SJCRH30 (cell line): Measurements from ENCODE around the gene AMIGO1. TPM values are rescaled to one million over a fixed set of nuclear protein-coding genes. Genes with fewer than 3 reads are reported as not detected.

Experiments
- DNase-seq, 2 experiments: peaks; one replicate each; pipeline ENCODE4 v3.0.0-alpha.2; 2015 to 2020
- H3K27ac ChIP-seq: fragments of 250-450 bp; sonication (Bioruptor Pico); 2 replicates; pipeline ENCODE4 v1.5.1; 2020; ENCODE audit warnings: mild to moderate bottlenecking, moderate library complexity
- H3K27me3 ChIP-seq: fragments of 250-450 bp; sonication (Bioruptor Pico); 2 replicates; pipeline ENCODE4 v1.5.1; 2020; ENCODE audit warnings: mild to moderate bottlenecking, moderate library complexity
- H3K36me3 ChIP-seq: fragments of 250-450 bp; sonication (Bioruptor Pico); 2 replicates; pipeline ENCODE4 v1.5.1; 2020; ENCODE audit warnings: mild to moderate bottlenecking, moderate library complexity
- H3K4me1 ChIP-seq: fragments of 250-450 bp; sonication (Bioruptor Pico); 2 replicates; pipeline ENCODE4 v1.5.1; 2020; ENCODE audit warnings: mild to moderate bottlenecking, moderate library complexity
- H3K4me3 ChIP-seq: fragments of 250-450 bp; sonication (Bioruptor Pico); 2 replicates; pipeline ENCODE4 v1.5.1; 2020; ENCODE audit warnings: mild to moderate bottlenecking, moderate library complexity
- H3K9me3 ChIP-seq: fragments of 250-450 bp; sonication (Bioruptor Pico); replicated peaks from 2 replicates; pipeline ENCODE4 v1.5.1; 2020; ENCODE audit warnings: mild to moderate bottlenecking, moderate library complexity
- total RNA-seq: library from RNA; depleted of rRNA; stranded (reverse); fragments of >200 nt; shearing (Covaris generic); gene quantifications from 2 replicates; pipeline ENCODE4 v1.2.3, GENCODE V29; 2014; rRNA removed

AMIGO1 gene
- total RNA-seq: 0.58 and 0.59 TPM in 2 replicates

GRCh38 chr1:109509176-109510134 is at the start of gene AMIGO1:
Gene AMIGO1 (minus strand): TSS chr1:109509727. CDS start chr1:109508912, 815 bp downstream.
- Histone ChIP-seq H3K27ac (no peak within 1 kb of the TSS), H3K4me1 (peaks cover 17% of the 10 kb centered on the region), H3K4me3 (no peak within 1 kb of the TSS), H3K9me3 (no peaks in the 10 kb centered on the region), H3K36me3 (no peaks in the 10 kb centered on the region), H3K27me3 (no peaks in the 10 kb centered on the region)
- no peak for DNase-seq

- H3K9me3 ChIP-seq: no peaks in the 10 kb centered on the region
- no peak overlapping the region for H3K4me3 ChIP-seq
- no peaks in the 10 kb centered on the region for H3K36me3 ChIP-seq
- DNase-seq: no peak
- H3K27me3 ChIP-seq: no peaks in the 10 kb centered on the region
- H3K27ac ChIP-seq: no peak overlapping the region
- H3K4me1 ChIP-seq: no peaks in the 10 kb centered on the region
These were observed 48.0 kb upstream of the AMIGO1 start for GRCh38 chr1:109557520-109557919.

- Histone ChIP-seq H3K4me3 (no peak overlapping the region), H3K36me3 (no peaks in the 10 kb centered on the region), H3K27ac (no peak overlapping the region), H3K4me1 (no peaks in the 10 kb centered on the region), H3K27me3 (no peaks in the 10 kb centered on the region), H3K9me3 (no peaks in the 10 kb centered on the region)
- no peak for DNase-seq
These were observed 47.0 kb upstream of the AMIGO1 start for GRCh38 chr1:109556563-109556962.

GRCh38 chr1:109548321-109549267 is 39.1 kb upstream of the AMIGO1 start, which contains the start of gene GNAI3:
Gene GNAI3 (plus strand): TSS chr1:109548615. CDS start chr1:109548721, 106 bp downstream.
- Histone ChIP-seq H3K27me3 (no peaks in the 10 kb centered on the region), H3K9me3 (no peaks in the 10 kb centered on the region), H3K27ac (peak within 1 kb of the TSS; percentile 52), H3K4me3 (peak within 1 kb of the TSS; percentile 84), H3K4me1 (peaks cover 14% of the 10 kb centered on the region), H3K36me3 (no peaks in the 10 kb centered on the region)
- peak; percentile 93 to 95 for DNase-seq

- Histone ChIP-seq H3K27me3 (no peaks in the 10 kb centered on the region), H3K4me1 (peaks cover 14% of the 10 kb centered on the region), H3K4me3 (peak overlapping the region; percentile 84), H3K36me3 (no peaks in the 10 kb centered on the region), H3K27ac (peak overlapping the region; percentile 52), H3K9me3 (no peaks in the 10 kb centered on the region)
- DNase-seq: no peak
These were observed 38.2 kb upstream of the AMIGO1 start for GRCh38 chr1:109547463-109548320.

- H3K4me1 ChIP-seq: peaks cover 14% of the 10 kb centered on the region
- DNase-seq: peak; percentile 89 to 96
- peak overlapping the region; percentile 16; the same call in 1 of the 2 replicates for H3K27ac ChIP-seq
- no peaks in the 10 kb centered on the region for H3K9me3 ChIP-seq
- H3K36me3 ChIP-seq: no peaks in the 10 kb centered on the region
- peaks cover 3% of the 10 kb centered on the region; the same call in 1 of the 2 replicates for H3K27me3 ChIP-seq
- H3K4me3 ChIP-seq: peak overlapping the region; percentile 84
These were observed 37.0 kb upstream of the AMIGO1 start for GRCh38 chr1:109546311-109547109.

GRCh38 chr1:109543988-109544735 is 34.6 kb upstream of the AMIGO1 start:
- DNase-seq: no peak
- Histone ChIP-seq H3K4me3 (no peak overlapping the region), H3K27me3 (peaks cover 13% of the 10 kb centered on the region), H3K4me1 (peaks cover 12% of the 10 kb centered on the region), H3K9me3 (no peaks in the 10 kb centered on the region), H3K36me3 (no peaks in the 10 kb centered on the region), H3K27ac (no peak overlapping the region)

- H3K4me1 ChIP-seq: peaks cover 12% of the 10 kb centered on the region
- peaks cover 16% of the 10 kb centered on the region for H3K27me3 ChIP-seq
- no peak for DNase-seq
These were observed 33.9 kb upstream of the AMIGO1 start for GRCh38 chr1:109543283-109543987.

GRCh38 chr1:109542657-109543056 is 33.1 kb upstream of the AMIGO1 start:
- no peak for DNase-seq
- H3K4me3 ChIP-seq: no peak overlapping the region
- H3K9me3 ChIP-seq: no peaks in the 10 kb centered on the region
- H3K27me3 ChIP-seq: peaks cover 16% of the 10 kb centered on the region
- peaks cover 12% of the 10 kb centered on the region for H3K4me1 ChIP-seq
- H3K36me3 ChIP-seq: no peaks in the 10 kb centered on the region
- no peak overlapping the region for H3K27ac ChIP-seq

More at GRCh38 chr1:109543283-109543987, 33.9 kb upstream of the AMIGO1 start:
- no peaks in the 10 kb centered on the region for H3K9me3 ChIP-seq
- no peaks in the 10 kb centered on the region for H3K36me3 ChIP-seq
- no peak overlapping the region for H3K27ac ChIP-seq
- no peak overlapping the region for H3K4me3 ChIP-seq

GRCh38 chr1:109541102-109541501 is 31.6 kb upstream of the AMIGO1 start:
- Histone ChIP-seq H3K4me1 (peaks cover 5% of the 10 kb centered on the region; the same call in 1 of the 2 replicates), H3K36me3 (no peaks in the 10 kb centered on the region), H3K9me3 (no peaks in the 10 kb centered on the region), H3K27ac (no peak overlapping the region), H3K4me3 (no peak overlapping the region), H3K27me3 (peaks cover 16% of the 10 kb centered on the region)
- DNase-seq: no peak

GRCh38 chr1:109539676-109540075 is 30.1 kb upstream of the AMIGO1 start, which contains the start of gene GPR61:
Gene GPR61 (plus strand): TSS chr1:109539872. CDS start chr1:109543023, 3,151 bp downstream.
- H3K9me3 ChIP-seq: no peaks in the 10 kb centered on the region
- H3K27ac ChIP-seq: no peak within 1 kb of the TSS
- peaks cover 16% of the 10 kb centered on the region for H3K27me3 ChIP-seq
- H3K36me3 ChIP-seq: no peaks in the 10 kb centered on the region
- no peak within 1 kb of the TSS for H3K4me3 ChIP-seq
- peaks cover 13% of the 10 kb centered on the region for H3K4me1 ChIP-seq
- DNase-seq: no peak
